ENCODE measurements around the gene ARHGAP9.
A peak's percentile ranks its signal among the peaks of the same experiment; 100 is the strongest.
"Not testable (repeated sequence)": the region's sequence is repeated elsewhere in the genome, so short reads cannot be mapped to it uniquely, and the experiment has no call there.

ARHGAP9 gene

DNA sequence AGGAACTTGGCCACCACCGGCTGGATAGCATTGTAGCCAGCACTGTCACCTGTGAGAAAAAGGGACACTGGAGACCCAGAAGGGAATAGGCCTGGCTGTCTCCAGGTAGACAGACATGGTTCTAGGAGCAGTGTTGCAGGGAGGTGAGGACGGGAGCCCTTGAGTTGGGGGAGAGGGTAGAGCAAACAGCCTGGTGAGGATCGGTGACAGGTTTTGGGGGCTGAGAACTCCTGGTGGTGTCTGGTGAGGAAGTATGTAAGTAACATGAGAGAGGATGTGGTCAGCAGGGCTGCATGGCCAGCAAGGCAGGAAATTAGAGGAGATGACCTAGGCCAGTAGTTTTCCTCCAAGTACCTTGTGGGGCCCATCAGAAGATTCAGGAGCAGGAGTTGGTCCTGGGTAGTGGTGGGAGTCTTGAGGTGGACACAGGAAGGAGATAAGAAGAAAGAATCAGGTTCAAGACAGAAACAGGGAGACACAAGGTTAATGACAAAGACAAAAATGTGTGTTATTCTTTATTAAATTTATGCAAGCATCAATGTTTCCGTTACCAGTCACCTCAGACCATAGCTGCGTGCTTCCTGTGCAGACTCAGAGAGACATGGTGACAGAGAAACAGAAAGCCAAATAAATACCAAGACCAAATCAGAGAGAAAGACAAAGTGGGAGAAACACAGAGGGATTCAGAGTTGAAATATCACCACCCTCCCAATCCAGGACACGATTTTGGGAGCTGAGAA, at the start of gene ARHGAP9:
Gene ARHGAP9, minus strand, starts transcription at position 491 of the 740 bp plus-strand sequence. Its CDS starts 460 bp downstream, at position 31.
- DNase-seq = no peak

DNA sequence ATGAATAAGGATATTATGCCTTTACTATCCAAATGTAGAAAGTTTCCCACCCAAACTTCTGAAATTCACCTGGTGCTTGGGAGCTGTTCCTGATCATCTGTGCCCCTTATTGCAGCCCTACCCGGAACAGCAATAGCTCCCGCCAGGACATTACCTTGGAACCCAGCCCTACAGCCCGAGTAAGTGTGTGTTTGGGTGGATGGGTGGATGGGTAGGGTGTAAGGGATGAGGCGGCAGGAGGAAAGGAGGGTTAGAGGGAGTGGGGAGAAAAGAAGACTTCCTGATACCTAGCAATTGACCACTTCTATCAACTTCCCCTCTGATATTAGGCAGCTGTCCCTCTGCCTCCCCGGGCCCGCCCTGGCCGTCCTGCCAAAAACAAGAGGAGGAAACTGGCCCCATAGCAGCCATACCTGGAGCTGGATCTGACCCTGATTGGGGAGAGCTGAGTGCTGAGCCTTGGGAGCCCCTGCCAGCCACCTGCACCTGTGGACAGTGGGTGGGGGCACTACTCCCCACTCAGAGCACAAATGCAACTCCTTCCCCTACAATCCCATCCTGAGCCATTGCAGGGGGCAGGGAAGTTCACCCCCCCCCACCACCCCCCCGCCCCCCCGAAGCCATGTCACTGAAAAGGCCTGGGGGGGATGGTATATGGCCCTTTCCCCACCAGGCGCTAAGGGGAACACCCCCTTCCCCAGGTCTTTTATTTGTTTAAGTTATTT, 49.3 kb upstream of the ARHGAP9 start:
- no peak for DNase-seq

DNA sequence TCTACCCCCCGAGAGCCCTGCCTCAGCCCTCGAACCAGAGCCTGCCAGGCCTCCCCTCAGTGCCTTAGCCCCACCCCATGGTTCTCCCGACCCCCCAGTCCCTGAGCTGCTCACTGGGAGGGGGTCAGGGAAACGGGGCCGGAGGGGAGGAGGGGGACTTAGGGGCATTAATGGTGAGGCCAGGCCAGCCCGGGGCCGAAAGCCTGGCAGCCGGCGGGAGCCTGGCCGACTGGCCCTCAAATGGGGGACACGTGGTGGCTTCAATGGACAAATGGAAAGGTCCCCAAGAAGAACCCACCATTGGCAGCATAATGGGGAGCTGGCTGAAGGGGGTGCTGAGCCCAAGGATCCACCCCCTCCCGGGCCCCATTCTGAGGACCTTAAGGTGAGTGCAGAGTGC, 48.5 kb upstream of the ARHGAP9 start:
- DNase-seq = no peak

DNA sequence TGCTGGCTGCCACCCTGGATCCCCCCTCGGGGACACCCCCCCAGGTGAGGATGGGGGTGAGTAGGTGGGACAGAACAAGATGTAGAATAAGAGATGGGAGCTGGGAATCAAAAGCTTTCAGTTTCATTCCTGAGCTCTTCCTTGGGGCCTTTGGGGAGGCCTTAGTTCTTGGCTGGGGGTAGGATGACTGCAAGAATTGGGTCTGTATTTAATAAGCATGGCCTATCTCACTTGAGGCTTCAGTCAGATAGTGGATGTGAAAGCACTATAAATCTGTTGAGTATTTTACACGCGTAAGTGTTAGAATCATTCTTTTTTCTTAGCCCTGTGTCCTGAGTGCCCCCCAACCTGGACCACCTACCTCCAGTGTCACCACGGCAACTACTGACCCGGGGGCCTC, 47.5 kb upstream of the ARHGAP9 start:
- no peak for DNase-seq

DNA sequence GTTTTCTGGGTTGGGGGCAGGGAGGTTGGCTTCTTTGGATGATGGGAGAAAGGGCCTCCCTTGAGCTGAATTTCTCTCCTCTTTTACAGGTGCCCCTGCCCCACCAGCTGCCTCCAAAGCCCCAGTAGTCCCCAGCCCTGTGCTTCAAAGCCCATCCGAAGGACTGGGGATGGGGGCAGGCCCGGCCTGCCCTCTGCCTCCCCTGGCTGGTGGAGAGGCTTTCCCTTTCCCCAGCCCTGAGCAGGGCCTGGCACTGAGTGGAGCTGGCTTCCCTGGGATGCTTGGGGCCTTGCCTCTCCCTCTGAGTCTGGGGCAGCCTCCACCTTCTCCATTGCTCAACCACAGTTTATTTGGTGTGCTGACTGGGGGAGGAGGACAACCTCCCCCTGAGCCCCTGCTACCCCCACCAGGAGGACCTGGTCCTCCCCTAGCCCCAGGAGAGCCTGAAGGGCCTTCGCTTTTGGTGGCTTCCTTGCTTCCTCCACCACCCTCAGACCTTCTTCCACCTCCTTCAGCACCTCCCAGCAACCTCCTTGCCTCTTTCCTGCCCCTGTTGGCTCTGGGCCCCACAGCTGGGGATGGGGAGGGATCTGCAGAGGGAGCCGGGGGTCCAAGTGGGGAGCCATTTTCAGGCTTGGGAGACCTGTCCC, 46.9 kb upstream of the ARHGAP9 start:
- DNase-seq = no peak

DNA sequence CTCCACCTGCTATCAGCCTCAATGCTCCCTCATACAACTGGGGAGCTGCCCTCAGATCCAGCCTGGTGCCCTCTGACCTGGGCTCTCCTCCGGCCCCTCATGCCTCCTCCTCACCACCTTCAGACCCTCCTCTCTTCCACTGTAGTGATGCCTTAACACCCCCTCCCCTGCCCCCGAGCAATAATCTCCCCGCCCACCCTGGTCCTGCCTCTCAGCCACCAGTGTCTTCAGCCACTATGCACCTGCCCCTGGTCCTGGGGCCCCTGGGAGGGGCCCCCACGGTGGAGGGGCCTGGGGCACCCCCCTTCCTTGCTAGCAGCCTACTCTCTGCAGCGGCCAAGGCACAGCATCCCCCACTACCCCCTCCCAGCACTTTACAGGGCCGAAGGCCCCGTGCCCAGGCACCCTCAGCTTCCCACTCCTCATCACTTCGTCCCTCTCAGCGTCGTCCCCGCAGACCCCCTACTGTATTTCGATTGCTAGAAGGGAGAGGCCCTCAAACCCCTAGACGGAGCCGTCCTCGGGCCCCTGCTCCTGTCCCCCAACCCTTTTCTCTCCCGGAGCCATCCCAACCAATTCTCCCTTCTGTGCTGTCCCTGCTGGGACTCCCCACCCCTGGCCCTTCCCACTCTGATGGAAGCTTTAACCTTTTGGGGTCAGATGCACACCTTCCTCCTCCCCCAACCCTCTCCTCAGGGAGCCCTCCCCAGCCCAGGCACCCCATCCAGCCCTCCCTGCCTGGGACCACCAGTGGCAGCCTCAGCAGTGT, 46.1 kb upstream of the ARHGAP9 start:
- DNase-seq = no peak

DNA sequence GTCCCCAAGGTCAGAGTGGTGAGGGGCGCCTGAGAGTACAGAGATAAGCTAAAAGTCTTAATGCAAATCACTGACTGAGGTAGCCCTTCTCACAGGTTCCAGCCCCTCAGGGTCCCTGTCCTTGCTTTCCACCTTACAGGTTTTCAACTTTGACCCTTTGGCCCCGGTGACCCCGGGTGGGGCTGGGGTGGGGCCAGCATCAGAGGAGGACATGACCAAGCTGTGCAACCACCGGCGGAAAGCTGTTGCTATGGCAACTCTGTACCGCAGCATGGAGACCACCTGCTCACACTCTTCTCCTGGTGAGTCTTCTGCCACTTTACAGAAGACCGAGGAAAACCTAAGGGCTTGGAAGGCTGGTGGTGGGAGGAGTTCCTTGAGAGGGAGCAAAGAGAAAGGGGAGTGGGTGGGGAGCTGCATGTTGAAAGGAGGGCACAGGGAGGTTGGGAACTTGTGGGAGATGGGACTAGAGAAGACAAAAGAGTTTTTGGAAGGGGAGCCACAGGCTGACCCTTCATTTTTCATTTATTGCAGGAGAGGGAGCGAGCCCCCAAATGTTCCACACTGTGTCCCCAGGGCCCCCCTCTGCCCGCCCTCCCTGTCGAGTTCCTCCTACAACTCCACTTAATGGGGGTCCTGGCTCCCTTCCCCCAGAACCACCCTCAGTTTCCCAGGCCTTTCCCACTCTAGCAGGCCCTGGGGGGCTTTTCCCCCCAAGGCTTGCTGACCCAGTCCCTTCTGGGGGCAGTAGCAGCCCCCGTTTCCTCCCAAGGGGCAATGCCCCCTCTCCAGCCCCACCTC, 45.3 kb upstream of the ARHGAP9 start:
- DNase-seq = no peak

DNA sequence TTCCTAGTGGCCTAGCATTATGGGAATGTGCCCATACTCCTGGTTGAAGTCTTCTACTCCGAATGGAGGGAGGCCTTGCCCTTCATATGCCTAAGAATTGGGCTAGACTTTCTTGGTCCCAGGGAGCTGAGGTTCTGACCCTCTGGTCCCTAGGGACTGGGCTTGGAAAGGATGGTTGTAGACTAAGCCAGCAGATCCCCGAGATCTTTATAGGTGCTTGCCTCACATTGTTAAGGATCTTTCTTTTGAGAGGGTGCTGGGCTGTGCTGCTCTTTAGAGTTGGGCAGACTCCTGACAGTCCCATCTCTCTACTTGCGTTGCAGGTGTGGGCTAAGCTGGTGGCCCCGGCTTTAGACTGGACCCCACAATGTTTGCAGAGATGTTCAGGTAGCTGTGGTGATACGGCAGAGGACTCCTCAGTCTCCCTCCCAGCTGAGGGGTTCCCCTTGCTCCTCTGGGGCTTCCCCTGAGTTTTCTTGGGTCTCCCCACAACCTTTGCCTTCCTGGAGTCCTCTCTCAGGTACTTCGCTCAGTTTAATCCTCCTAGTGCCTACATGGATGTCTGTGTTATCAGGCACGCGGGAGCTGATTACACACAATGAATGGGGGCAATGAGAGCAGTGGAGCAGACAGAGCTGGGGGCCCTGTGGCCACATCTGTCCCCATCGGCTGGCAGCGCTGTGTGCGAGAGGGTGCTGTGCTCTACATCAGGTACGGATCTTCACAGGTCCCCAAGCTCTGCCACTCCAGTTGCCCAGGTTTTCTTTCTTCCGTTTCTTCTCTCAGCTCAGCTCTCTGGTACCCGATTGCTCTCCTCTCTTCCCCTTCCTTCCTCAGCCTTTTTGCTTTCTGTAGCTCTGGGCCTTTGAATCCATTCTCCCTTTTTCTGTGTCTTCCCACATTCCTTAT, 44.3 kb upstream of the ARHGAP9 start:
- no peak for DNase-seq

DNA sequence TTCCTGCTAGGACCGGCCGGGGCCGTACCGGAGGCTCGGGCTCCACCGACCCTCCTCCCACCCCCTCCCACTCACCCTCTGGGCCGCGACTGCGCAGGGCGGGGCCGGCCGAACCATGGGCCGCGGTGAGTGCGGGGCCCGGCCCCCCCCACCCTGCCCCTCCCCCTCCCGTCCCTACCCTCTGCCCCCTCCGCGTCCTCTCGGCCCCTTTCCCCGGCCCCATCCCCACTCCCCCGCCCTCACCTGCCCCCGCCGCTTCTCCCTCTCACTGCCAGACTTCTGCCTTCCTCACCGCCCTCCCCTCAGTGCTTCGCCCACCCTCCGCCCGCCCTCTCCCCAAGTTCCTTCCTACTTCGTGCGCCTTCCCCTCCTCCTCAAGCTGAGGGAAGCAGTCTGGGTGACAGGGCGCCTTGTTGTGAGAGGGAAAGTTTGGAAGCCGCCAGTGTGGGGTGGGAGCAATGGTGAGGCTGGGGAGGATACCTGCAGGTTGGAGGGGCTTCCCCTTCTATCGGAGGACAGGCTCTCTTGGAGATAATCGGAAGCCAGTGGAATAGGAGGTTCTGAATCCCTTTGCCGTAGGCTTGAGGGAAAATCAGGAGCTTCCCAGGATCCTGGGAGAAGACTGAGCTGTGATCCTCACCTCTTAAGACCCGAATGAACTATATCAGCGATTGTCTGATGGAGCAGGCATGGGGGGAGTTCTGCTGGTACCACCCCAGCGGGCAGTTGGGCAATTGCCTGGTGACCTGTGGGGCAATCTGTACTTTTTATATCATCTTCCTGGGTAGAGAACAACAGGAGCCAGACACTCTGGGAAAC, 43.4 kb upstream of the ARHGAP9 start:
- peak; percentile 36 for DNase-seq

DNA sequence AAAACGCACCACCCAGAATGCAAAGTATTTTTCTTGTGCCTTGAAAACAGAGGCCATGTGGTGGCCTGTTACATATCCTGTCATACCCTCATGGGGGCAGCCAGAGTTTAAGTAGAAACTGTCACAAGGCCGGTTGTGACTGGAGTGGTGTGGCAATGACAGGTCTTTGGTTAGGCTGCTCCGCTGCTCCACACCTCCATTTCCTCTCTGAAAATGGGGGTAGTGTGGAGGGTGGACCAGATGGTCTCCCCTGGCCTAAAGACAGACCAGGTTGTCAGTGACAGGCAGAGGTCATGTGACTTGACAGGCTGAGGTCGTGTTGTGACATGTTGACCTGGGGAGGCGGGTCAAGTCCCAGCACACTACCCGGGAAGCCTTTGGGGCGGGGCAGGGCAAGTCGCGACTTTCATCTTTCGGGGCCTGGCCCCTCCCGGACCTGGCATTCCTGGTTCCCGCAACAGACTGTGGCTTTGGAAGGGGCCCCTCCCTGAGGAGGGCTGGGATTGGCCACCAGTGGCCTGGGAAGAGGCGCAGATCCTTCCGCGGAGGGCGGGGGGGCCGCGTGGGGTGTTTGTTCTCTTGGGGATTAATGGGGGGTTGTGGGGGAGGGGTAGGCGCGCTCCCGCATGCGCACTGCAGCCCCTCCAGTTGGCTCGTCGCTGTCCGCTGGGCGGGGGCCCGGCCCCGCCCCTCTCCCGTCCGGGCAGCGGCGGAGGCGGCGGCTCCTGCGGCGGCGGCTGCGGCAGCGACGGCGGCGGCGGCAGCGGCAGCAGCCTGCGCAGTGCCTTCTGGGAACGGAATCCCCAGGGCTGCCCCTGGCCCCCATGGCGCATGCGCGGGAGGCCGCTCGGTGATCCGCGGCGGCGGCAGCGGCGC, 42.6 kb upstream of the ARHGAP9 start, which contains the start of gene MBD6:
Gene MBD6, plus strand, starts transcription at position 814 of the 876 bp plus-strand sequence. CDS start 1,480 bp downstream, outside the sequence.
- DNase-seq = peak; percentile 91

DNA sequence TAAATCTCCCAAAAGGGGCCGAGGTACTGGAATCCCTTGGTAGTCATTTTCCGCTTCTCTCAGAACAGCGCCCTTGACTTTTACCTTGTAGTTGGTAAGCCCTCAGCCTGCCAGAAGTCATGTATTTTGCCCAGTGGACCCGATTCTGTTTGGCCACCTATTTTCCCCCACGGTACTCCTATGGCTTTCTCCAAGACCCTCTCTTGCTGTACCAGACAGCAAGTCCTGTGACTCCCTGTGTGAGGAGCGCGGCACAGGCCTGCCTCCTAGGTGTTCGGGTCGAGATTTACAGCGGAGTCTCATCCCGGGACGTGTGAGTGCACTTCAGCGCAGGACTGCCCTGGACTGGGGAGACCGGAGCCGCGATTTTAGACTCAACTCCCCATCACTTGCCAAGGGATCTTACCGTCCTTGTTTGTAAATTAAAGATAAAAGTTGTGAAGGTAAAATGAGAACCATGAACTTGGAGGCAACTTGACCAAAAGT, 41.9 kb upstream of the ARHGAP9 start:
- DNase-seq = peak; percentile 32

DNA sequence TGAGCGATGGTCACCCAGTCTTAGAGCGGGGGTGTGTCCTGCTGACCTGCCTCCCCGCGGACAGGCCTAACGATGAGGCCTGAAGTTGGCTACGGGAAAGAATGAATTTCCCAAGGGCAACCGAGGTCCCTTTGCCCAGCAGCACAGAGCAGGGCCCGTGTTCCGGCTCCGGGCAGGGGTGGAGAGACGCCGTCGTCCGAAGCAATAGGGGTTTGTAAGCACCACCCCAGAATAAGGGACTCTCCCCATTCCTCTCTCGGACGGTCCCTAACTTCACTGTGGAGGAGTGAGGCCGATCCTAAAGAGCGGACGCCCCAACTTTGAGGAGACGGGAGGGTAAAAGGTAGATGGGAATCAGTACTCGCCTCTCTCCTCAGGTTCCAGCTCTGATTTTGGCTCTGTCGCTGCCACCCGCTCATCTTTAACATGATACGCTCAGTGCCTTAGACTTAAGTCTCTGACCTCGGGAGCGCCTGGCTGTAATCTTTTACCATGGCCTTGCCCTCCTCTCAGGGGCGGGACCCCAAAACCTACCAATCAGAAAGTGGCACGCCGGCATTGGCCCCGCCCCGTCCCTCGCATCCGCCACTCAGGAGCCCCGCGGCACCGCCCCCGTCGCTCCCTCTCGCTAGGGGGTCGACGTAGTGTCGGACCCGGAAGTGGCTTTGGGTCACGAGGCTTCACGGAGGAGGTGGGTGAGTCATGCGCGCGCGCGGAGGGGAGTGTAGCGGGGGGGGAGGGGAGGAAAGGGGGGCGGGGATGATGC, 40.6 kb upstream of the ARHGAP9 start, which contains the start of gene DDIT3:
Gene DDIT3, minus strand, starts transcription at position 462 of the 766 bp plus-strand sequence. CDS start 3,108 bp downstream, outside the sequence.
- DNase-seq = peak; percentile 99

DNA sequence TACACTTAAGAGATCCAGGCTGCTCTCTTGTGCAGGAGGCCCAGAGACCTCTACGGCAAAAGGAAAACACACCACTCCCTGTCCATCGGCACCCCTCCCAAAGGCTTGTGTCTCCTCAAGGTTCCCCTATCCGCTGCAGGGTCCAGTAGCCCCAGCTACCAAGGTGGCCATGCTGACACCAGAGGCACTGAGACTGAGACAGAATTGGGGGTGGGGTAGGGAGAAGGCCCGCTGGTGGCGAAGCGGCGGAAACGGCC, 40.1 kb upstream of the ARHGAP9 start:
- DNase-seq = no peak

DNA sequence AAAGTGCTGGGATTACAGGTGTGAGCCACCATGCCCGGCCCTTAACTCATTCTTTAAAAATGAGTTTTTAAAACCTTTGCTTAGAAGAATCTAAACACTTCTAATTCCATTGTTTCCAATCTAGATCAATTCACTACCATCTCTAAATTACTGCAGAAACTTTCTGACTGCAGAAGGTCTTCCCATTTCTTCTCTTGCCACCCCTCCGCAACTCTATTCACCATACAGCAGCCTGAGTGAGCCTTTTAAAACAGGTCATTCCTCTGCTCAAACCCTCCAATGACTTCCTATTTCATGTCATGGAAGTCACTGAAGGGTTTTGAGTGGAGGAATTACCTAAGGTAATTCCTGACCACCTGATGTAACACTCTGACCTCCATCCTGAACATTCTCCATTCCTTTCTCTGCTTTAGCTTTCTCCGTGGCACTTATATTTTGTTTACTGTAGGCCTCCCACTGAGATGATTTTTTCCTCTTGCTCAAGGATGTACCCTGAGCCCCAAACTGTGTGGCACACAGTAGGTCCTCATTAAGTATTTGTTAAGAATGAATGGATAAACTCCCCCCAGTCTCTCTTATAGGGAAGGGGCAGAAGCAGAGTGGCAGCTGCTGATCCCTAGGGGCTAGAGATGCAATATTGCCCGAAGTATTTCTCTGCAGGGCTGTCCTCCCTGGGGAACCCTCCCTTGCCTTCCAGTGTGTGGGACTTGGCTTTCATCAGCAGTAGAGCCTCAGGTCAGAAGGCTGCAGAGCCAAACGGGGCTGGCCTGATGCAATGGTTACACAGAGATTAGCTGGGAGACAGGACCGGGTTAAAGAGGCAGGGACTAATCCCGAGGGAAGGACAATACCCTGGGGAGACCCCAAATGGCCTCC, 39.5 kb upstream of the ARHGAP9 start:
- peak; percentile 54 for DNase-seq

DNA sequence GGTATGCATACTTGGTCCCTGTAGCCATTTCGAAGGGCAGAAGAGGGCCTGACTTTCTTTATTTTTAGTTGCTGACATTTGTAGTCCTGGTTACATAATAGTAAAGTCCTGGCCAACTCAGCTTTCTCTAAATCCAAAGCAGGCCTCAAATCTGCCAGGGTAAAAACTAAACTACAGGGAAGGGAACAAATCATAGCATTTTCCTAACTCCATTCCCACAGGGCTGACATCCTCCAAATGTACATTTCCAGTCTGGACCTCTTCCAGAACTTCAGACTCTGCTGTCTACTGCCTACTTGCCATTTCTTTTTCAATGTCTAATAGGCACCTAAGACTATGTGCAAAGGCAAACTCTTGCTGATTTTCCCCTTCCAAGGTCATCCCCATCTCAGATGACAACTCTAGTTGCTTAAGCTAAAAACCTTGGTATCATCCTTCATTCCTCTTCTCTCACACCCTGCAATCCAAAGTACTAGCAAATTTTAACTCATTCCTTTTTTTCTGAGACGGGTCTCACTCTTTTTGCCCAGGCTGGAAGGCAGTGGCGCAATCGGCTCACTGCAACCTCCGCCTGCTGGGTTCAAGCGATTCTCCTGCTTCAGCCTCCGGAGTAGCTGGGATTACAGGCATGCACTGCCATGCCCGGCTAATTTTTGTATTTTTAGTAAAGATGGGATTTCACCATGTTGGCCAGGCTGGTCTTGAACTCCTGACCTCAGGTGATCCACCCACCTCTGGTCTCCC, 38.7 kb upstream of the ARHGAP9 start:
- DNase-seq = no peak

DNA sequence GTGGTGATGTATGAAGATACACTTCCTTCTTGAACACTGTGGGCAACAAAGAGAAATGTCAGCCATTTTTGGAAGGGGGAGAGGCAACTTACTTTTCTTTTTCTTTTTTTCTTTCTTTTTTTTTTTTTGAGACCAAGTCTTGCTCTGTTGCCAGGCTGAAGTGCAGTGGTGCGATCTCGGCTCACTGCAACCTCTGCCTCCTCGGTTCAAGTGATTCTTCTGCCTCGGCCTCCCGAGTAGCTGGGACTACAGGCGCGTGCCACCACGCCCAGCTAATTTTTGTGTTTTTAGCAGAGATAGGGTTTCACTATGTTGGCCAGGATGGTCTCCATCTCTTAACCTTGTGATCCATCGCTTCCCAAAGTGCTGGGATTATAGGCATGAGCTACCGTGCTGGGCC, 38.1 kb upstream of the ARHGAP9 start:
- DNase-seq = not testable (repeated sequence)

Measured in NCI-H1436 (cell line).